Activated B cell treated with CpG ODN at 0.5 μM for 24 hours (primary cell): Measurements from ENCODE around the gene BST1. TPM values are rescaled to one million over a fixed set of nuclear protein-coding genes. Genes with fewer than 3 reads are reported as not detected.

Source experiments
- ATAC-seq: fragments of 200-7000 bp; cut with Tn5 transposase; one replicate; pipeline ENCODE4 v1.10.0; 2021; ENCODE audit warnings: low read depth, mild to moderate bottlenecking, moderate library complexity
- CTCF ChIA-PET: fragments of 350-600 bp; sonication (Branson Sonifier 250); formaldehyde crosslinking; loops from one replicate; lab custom pipeline; 2021; ENCODE audit warnings: antibody characterized with exemption; lab: Charles Lee
- POLR2A ChIA-PET: fragments of 350-600 bp; sonication (Branson Sonifier 250); formaldehyde crosslinking; loops from one replicate; lab custom pipeline; 2021; ENCODE audit warnings: antibody characterized with exemption; lab: Charles Lee
- DNase-seq: peaks from one replicate; pipeline ENCODE4 v3.0.0; 2022
- H3K27ac Mint-ChIP-seq: one replicate; pipeline ENCODE4 v1.8.0; 2020; ENCODE audit warnings: mixed read lengths
- H3K27me3 Mint-ChIP-seq: one replicate; pipeline ENCODE4 v1.8.0; 2021; ENCODE audit warnings: mixed read lengths
- H3K36me3 Mint-ChIP-seq: one replicate; pipeline ENCODE4 v1.8.0; 2021; ENCODE audit warnings: low read depth, mixed read lengths
- H3K4me1 Mint-ChIP-seq: one replicate; pipeline ENCODE4 v1.8.0; 2021; ENCODE audit warnings: mixed read lengths
- H3K4me3 Mint-ChIP-seq: one replicate; pipeline ENCODE4 v1.8.0; 2020; ENCODE audit warnings: mild to moderate bottlenecking, mixed read lengths
- H3K9me3 Mint-ChIP-seq: one replicate; pipeline ENCODE4 v1.8.0; 2020; ENCODE audit warnings: mixed read lengths
- CTCF ChIP-seq: fragments of 200-600 bp; IDR thresholded peaks from one replicate; pipeline ENCODE4 v1.8.0; 2022; ENCODE audit warnings: antibody characterized with exemption, mild to moderate bottlenecking
- intact Hi-C: fragments of 100-400 bp; cut with micrococcal nuclease; formaldehyde crosslinking; loops from one replicate; pipeline ENCODE4 v1.15.1; 2024
- total RNA-seq: library from RNA; stranded (reverse); gene quantifications from 2 replicates; pipeline ENCODE4 v1.2.3, GENCODE V29; 2022

Gene BST1
- total RNA-seq, 1 donor from 2014 or later = 0.49 TPM

DNA sequence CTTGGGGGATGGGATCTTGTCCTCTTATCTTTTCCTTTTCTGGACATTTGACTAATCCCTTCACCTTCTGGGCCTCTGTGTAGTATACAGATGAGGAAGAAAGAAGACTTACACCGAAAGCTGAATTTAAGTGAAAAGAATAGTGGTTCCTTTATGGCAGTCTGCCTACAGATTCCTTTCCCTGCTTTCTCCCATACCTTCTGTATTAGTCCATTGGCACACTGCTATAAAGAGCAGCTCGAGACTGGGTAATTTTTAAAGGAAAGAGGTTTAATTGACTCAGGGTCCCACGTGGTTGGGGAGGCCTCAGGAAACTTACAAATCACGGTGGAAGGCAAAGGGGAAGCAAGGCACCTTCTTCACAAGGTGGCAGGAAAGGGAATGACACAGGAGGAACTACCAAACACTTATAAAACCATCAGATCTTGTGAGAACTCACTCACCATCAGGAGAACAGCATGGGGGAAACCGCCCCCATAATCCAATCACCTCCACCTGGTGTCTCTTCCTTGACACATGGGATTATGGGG, 41.2 kb downstream of the BST1 start:
- H3K9me3 Mint-ChIP-seq = peaks cover 16% of the 10 kb centered on the region
- H3K4me1 Mint-ChIP-seq = no peaks in the 10 kb centered on the region
- H3K4me3 Mint-ChIP-seq = no peak overlapping the region
- intact Hi-C loops = no loop called here
- POLR2A ChIA-PET = no interaction called here
- ATAC-seq (no peak), DNase-seq (no peak)
- no peak overlapping the region for H3K27ac Mint-ChIP-seq
- no peaks in the 10 kb centered on the region for H3K36me3 Mint-ChIP-seq
- CTCF ChIA-PET = no interaction called here
- no peak for TF ChIP-seq CTCF
- no peaks in the 10 kb centered on the region for H3K27me3 Mint-ChIP-seq

DNA sequence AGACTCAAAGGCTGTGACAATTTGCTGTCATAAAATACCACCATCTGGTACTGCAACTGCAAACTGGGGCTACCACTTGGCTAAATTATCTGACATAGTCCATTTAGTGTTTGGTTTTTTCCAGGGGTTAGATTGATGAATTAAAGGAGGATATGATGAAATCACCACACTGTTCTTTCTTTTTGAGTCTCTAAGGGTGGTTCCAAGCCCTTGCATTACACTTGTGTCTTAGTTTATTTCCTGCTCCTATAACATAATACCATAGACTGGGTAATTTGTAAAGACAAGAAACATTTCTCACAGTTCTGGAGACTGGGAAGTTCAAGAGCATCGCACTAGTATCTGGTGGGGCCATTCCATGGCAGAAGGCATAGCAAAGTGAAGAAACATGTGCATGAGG, 43.2 kb downstream of the BST1 start:
- ATAC-seq = no peak

DNA sequence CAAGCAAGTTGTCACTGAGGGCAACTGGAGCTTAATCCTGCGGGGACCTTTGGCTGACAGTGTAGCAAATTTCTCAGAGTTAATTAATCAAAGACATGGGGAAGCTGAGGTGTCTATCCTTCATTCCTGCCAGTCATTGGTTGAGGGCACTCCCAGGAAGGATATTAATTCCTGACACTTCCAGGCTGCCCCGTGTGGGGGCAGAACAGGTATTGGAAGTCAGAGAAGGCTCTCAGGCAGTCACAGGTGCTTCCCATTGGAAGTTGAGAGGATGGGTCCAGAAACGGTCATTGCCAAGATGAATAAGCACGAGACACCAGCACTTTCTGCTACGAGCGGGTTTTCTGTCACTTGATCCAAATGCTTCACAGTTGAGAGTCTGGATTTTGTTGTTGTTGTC, 46.1 kb downstream of the BST1 start:
- CTCF ChIA-PET = no interaction called here
- ATAC-seq (no peak), DNase-seq (no peak)
- Mint-ChIP-seq H3K4me1 (peaks cover 5% of the 10 kb centered on the region), H3K27me3 (no peaks in the 10 kb centered on the region), H3K36me3 (no peaks in the 10 kb centered on the region), H3K9me3 (peaks cover 5% of the 10 kb centered on the region), H3K4me3 (no peak overlapping the region), H3K27ac (no peak overlapping the region)
- intact Hi-C loops = no loop called here
- POLR2A ChIA-PET = interaction anchor here (0.5 to 0.6 kb wide), 2 partner anchors 9 to 86 kb away, joined by 4 to 7 read pairs; no protein-coding TSS in a partner anchor
- TF ChIP-seq CTCF = no peak

More for the DNA sequence above, 43.2 kb downstream of the BST1 start:
- H3K4me1 Mint-ChIP-seq = no peaks in the 10 kb centered on the region
- ChIA-PET CTCF (no interaction called here), POLR2A (no interaction called here)
- intact Hi-C loops = no loop called here
- no peak overlapping the region for H3K4me3 Mint-ChIP-seq
- no peak for TF ChIP-seq CTCF
- H3K9me3 Mint-ChIP-seq = peaks cover 16% of the 10 kb centered on the region
- H3K36me3 Mint-ChIP-seq = no peaks in the 10 kb centered on the region
- H3K27me3 Mint-ChIP-seq = no peaks in the 10 kb centered on the region
- DNase-seq = no peak
- no peak overlapping the region for H3K27ac Mint-ChIP-seq

GRCh38 chr4:15751153-15751552, 48.3 kb downstream of the BST1 start:
- Mint-ChIP-seq H3K4me1 (peaks cover 23% of the 10 kb centered on the region), H3K36me3 (no peaks in the 10 kb centered on the region), H3K27me3 (no peaks in the 10 kb centered on the region), H3K4me3 (no peak overlapping the region), H3K9me3 (peaks cover 2% of the 10 kb centered on the region), H3K27ac (no peak overlapping the region)
- ChIA-PET CTCF (no interaction called here), POLR2A (no interaction called here)
- TF ChIP-seq CTCF = no peak
- intact Hi-C loops = no loop called here
- DNase-seq = no peak
- ATAC-seq = no peak

- intact Hi-C loops = no loop called here
- H3K4me1 Mint-ChIP-seq = peaks cover 34% of the 10 kb centered on the region
- POLR2A ChIA-PET = no interaction called here
Observed at GRCh38 chr4:15753081-15753480, 50.2 kb downstream of the BST1 start.

More at GRCh38 chr4:15753081-15753480, 50.2 kb downstream of the BST1 start:
- CTCF ChIA-PET = no interaction called here
- no peaks in the 10 kb centered on the region for H3K27me3 Mint-ChIP-seq
- H3K9me3 Mint-ChIP-seq = no peaks in the 10 kb centered on the region
- ATAC-seq (no peak), DNase-seq (no peak)
- no peak overlapping the region for H3K27ac Mint-ChIP-seq
- TF ChIP-seq CTCF = no peak
- no peak overlapping the region for H3K4me3 Mint-ChIP-seq
- H3K36me3 Mint-ChIP-seq = no peaks in the 10 kb centered on the region
